Panc1 (cell line): ENCODE measurements around the gene KCND3. TPM values are rescaled to one million over a fixed set of nuclear protein-coding genes. Genes with fewer than 3 reads are reported as not detected.

Source experiments
- ATAC-seq: fragments of 200-7000 bp; cut with Tn5 transposase; 2 replicates; pipeline ENCODE4 v1.9.1; 2020; ENCODE audit warnings: mild to moderate bottlenecking, moderate library complexity
- BruUV-seq: library from RNA; stranded (reverse); fragments of 400-500 nt; replicated peaks from 2 replicates; lab custom pipeline; 2021; lab: Mats Ljungman, UMichigan
- CTCF ChIA-PET: fragments of 300-600 bp; sonication (Branson Sonifier 250); formaldehyde crosslinking; loops from one replicate; lab custom pipeline; 2022; ENCODE audit warnings: antibody characterized with exemption; lab: Charles Lee
- POLR2A ChIA-PET: fragments of 300-600 bp; sonication (Branson Sonifier 250); formaldehyde crosslinking; loops from one replicate; lab custom pipeline; 2022; ENCODE audit warnings: antibody characterized with exemption; lab: Charles Lee
- DNase-seq: peaks from one replicate; pipeline ENCODE4 v3.0.0-alpha.2; 2010; ENCODE audit warnings: low read depth, low spot score
- H3K27ac ChIP-seq: 2 replicates; pipeline ENCODE4 v1.5.1; 2011; ENCODE audit warnings: mild to moderate bottlenecking, low read length, inconsistent platforms
- H3K27me3 ChIP-seq: fragments of 200-500 bp; sonication (Bioruptor generic); 2 replicates; pipeline ENCODE4 v1.6.0; 2014; ENCODE audit warnings: low read length, inconsistent platforms; ENCODE audit not compliant: control insufficient read depth, insufficient read depth
- H3K36me3 ChIP-seq: fragments of 200-500 bp; sonication (Bioruptor generic); 2 replicates; pipeline ENCODE4 v1.5.1; 2014; ENCODE audit warnings: inconsistent platforms, mild to moderate bottlenecking, low read length, moderate library complexity; ENCODE audit not compliant: control insufficient read depth, insufficient read depth
- H3K4me1 ChIP-seq: 2 replicates; pipeline ENCODE4 v1.5.1; 2011; ENCODE audit warnings: inconsistent platforms, mild to moderate bottlenecking, low read length, moderate library complexity; ENCODE audit not compliant: control insufficient read depth, insufficient read depth
- H3K4me3 ChIP-seq, 2 experiments: 2 replicates each; pipeline ENCODE4 v1.5.1; 2011 to 2012; ENCODE audit warnings: low read depth in 2 of 2, low read length in 2 of 2, mild to moderate bottlenecking in 2 of 2, inconsistent platforms in 1 of 2, moderate library complexity in 1 of 2
- H3K9me3 ChIP-seq: fragments of 200-500 bp; sonication (Bioruptor generic); 2 replicates; pipeline ENCODE4 v1.5.1; 2014; ENCODE audit warnings: low read depth, mild to moderate bottlenecking, inconsistent platforms, low read length, moderate library complexity; ENCODE audit not compliant: control insufficient read depth, insufficient read depth
- POLR2AphosphoS5 ChIP-seq: IDR thresholded peaks from 2 replicates; pipeline ENCODE4 v1.6.1; 2012; ENCODE audit warnings: mild to moderate bottlenecking, low read depth, low read length, moderate library complexity
- SIN3A ChIP-seq: IDR thresholded peaks from 2 replicates; pipeline ENCODE4 v1.6.1; 2012; ENCODE audit warnings: low read depth, mild to moderate bottlenecking, low read length, moderate library complexity, borderline replicate concordance; ENCODE audit not compliant: insufficient read depth
- TCF7L2 ChIP-seq: IDR thresholded peaks from 2 replicates; pipeline ENCODE4 v1.6.1; 2011; ENCODE audit warnings: mild to moderate bottlenecking, low read depth, low read length, inconsistent platforms
- in situ Hi-C: cut with HindIII; loops from 2 replicates; pipeline ENCODE4 v1.10.0; 2016; ENCODE audit warnings: low sequenced_read_pairs, low pct_unique_long_range_greater_than_20kb
- intact Hi-C: fragments of 100-400 bp; cut with micrococcal nuclease; formaldehyde crosslinking; loops from one replicate; pipeline ENCODE4 v1.10.0; 2022; ENCODE audit not compliant: unreplicated experiment
- total RNA-seq: library from RNA; stranded (reverse); gene quantifications from one replicate; pipeline ENCODE4 v1.2.1, GENCODE V29; 2021; ENCODE audit not compliant: unreplicated experiment
- TF ChIP-seq, protein P1 (sequence below): fragments of 450-650 bp; IDR thresholded peaks from 2 replicates; pipeline ENCODE4 v1.5.1; 2017; ENCODE audit warnings: mild to moderate bottlenecking
- TF ChIP-seq, protein P2 (sequence below), 2 experiments: IDR thresholded peaks; 2 replicates each; pipeline ENCODE4 v1.6.1; 2011 to 2012; ENCODE audit warnings: low read depth in 2 of 2, control low read depth in 1 of 2, low read length in 1 of 2, mild to moderate bottlenecking in 1 of 2, moderate library complexity in 1 of 2; ENCODE audit not compliant: insufficient read depth in 1 of 2

Gene KCND3
- total RNA-seq, 1 experiment from 2014 or later, result not detected

DNA sequence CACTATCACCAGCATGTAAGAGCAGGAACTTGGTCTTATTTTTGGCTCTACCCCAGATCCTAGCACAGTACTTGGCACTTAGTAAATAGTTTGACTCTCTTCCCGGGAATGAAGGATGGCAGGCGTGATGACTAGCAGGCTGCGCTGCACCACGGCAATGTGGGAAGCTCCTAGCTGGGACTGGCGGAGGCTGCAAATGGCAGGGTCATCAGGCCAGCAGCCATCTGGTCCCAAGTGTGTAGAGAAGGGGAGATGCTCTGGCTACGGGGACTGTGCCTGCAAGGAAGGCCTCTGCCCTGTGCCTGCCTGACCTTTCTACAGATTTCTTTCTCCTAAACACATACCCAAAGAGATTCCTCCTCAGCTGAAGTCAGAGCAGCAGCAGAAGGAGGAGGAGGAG is 95.0 kb downstream of the KCND3 start:
- POLR2A ChIA-PET, result no interaction called here
- intact Hi-C loops (no loop called here), in situ Hi-C loops (no loop called here)
- no peak for DNase-seq
- Histone ChIP-seq H3K36me3 (no peaks in the 10 kb centered on the region), H3K4me1 (no peaks in the 10 kb centered on the region), H3K9me3 (no peaks in the 10 kb centered on the region), H3K4me3 (no peak overlapping the region), H3K27ac (no peak overlapping the region), H3K27me3 (no peaks in the 10 kb centered on the region)
- BruUV-seq, result no TSS peak
- ATAC-seq, result no peak
- TF ChIP-seq, protein P1, sequence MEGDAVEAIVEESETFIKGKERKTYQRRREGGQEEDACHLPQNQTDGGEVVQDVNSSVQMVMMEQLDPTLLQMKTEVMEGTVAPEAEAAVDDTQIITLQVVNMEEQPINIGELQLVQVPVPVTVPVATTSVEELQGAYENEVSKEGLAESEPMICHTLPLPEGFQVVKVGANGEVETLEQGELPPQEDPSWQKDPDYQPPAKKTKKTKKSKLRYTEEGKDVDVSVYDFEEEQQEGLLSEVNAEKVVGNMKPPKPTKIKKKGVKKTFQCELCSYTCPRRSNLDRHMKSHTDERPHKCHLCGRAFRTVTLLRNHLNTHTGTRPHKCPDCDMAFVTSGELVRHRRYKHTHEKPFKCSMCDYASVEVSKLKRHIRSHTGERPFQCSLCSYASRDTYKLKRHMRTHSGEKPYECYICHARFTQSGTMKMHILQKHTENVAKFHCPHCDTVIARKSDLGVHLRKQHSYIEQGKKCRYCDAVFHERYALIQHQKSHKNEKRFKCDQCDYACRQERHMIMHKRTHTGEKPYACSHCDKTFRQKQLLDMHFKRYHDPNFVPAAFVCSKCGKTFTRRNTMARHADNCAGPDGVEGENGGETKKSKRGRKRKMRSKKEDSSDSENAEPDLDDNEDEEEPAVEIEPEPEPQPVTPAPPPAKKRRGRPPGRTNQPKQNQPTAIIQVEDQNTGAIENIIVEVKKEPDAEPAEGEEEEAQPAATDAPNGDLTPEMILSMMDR, result no peak
- TF ChIP-seq TCF7L2, result no peak
- TF ChIP-seq, protein P2, sequence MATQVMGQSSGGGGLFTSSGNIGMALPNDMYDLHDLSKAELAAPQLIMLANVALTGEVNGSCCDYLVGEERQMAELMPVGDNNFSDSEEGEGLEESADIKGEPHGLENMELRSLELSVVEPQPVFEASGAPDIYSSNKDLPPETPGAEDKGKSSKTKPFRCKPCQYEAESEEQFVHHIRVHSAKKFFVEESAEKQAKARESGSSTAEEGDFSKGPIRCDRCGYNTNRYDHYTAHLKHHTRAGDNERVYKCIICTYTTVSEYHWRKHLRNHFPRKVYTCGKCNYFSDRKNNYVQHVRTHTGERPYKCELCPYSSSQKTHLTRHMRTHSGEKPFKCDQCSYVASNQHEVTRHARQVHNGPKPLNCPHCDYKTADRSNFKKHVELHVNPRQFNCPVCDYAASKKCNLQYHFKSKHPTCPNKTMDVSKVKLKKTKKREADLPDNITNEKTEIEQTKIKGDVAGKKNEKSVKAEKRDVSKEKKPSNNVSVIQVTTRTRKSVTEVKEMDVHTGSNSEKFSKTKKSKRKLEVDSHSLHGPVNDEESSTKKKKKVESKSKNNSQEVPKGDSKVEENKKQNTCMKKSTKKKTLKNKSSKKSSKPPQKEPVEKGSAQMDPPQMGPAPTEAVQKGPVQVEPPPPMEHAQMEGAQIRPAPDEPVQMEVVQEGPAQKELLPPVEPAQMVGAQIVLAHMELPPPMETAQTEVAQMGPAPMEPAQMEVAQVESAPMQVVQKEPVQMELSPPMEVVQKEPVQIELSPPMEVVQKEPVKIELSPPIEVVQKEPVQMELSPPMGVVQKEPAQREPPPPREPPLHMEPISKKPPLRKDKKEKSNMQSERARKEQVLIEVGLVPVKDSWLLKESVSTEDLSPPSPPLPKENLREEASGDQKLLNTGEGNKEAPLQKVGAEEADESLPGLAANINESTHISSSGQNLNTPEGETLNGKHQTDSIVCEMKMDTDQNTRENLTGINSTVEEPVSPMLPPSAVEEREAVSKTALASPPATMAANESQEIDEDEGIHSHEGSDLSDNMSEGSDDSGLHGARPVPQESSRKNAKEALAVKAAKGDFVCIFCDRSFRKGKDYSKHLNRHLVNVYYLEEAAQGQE (IDR thresholded peaks at IDR 0.05; ENCODE audit: insufficient read depth in 1 of 2, low read depth in 2 of 2, low read length in 1 of 2), result no peak
- TF ChIP-seq SIN3A, result no peak
- TF ChIP-seq POLR2AphosphoS5, result no peak
- CTCF ChIA-PET, result no interaction called here

- H3K27me3 ChIP-seq, result no peaks in the 10 kb centered on the region
- CTCF ChIA-PET, result no interaction called here
- no TSS peak for BruUV-seq
These were observed 97.9 kb downstream of the KCND3 start for GRCh38 chr1:111891566-111891965.

More at GRCh38 chr1:111891566-111891965, 97.9 kb downstream of the KCND3 start:
- Histone ChIP-seq H3K27ac (no peak overlapping the region), H3K4me1 (no peaks in the 10 kb centered on the region), H3K9me3 (no peaks in the 10 kb centered on the region), H3K36me3 (no peaks in the 10 kb centered on the region), H3K4me3 (no peak overlapping the region)
- no peak for ATAC-seq
- DNase-seq, result no peak
- TF ChIP-seq TCF7L2, result no peak
- no peak for TF ChIP-seq POLR2AphosphoS5
- TF ChIP-seq, protein P1, result no peak
- no peak for TF ChIP-seq SIN3A
- TF ChIP-seq, protein P2 (IDR thresholded peaks at IDR 0.05; ENCODE audit: insufficient read depth in 1 of 2, low read depth in 2 of 2, low read length in 1 of 2), result no peak
- in situ Hi-C loops, result no loop called here
- intact Hi-C loops, result no loop called here
- POLR2A ChIA-PET, result no interaction called here
